Renal pelvis (tissue), 4 donors: ENCODE measurements around the gene SLC9A2. TPM values are rescaled to one million over a fixed set of nuclear protein-coding genes. Genes with fewer than 3 reads are reported as not detected.

Experiments used
- DNase-seq: peaks from one replicate; pipeline ENCODE4 v3.0.0-alpha.2; 2013
- polyA plus RNA-seq, 3 donors: library from polyadenylated mRNA; unstranded; fragments of 120-200 nt; gene quantifications; one replicate each; pipeline ENCODE4 v1.2.1, GENCODE V29; 2013; ENCODE audit not compliant: insufficient read length in 3 of 3

SLC9A2 gene
- polyA plus RNA-seq, 3 donors = 5.1 to 8.2 (median 5.3) TPM

DNA sequence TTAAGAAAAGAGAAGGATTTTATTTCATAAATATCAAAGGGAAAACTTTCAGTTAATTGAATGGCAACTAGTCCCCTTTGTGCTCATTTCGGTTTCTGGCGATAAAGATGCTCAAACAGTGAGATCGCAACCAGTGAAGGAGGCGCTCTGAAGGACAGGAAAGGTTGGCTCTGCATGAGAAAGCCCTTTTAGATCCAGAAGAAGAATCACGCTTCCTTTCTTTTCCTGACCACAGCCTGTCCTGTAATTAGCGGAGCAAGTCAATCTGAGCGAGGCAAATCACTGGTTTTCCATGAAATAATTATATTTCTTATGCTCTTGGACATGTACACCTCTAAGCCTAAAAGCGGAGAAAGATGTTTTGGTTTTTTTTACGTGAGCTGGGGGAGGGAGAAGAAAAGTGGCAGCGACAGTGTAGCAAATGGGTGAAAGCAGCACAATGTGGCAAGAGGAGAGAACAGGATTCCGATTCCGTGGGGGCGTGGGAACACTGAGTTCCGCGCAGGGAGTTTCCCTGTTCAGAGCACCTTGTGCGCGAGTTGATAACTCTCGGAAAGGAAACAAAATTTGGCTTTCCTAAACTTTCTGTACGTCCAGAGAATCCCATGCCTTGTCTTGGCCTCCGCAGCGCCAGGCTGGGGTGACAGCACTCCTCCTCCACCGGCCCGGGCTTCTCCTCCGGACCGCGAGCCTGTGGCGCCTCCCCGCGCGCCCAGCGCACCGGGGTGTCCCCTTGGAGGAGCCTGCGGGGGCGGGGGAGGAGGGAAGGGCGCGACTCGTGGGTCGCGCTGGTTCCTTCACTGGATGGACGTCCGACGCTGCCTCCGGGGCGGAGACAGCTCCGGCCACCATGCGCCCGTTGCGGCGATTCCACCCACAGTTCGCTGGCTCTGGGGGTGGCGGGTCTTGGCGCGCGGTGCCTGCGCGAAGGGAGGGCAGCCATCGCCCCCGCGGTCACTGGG is 620 bp upstream of the SLC9A2 start:
- peak; percentile 24 for DNase-seq

DNA sequence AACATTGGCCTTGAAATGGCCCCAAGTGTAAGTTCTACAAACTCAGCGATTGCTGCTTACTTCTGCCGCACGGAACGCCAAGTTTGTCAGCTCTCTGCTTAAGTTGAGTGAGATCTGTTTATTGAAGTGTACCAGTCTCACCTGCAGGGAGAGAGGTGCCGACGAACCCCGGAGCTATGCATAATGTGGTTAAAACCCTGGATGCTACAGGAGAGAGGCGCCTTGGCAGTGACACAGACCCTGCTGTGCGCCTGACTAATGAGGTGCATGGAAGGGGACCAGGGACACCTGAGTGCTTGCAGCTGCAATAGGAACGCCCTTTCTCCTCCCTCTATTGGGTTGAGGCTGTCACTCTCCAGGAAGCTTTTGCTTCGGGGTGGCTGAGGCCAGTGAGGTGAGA is 979 bp downstream of the SLC9A2 start:
- no peak for DNase-seq

DNA sequence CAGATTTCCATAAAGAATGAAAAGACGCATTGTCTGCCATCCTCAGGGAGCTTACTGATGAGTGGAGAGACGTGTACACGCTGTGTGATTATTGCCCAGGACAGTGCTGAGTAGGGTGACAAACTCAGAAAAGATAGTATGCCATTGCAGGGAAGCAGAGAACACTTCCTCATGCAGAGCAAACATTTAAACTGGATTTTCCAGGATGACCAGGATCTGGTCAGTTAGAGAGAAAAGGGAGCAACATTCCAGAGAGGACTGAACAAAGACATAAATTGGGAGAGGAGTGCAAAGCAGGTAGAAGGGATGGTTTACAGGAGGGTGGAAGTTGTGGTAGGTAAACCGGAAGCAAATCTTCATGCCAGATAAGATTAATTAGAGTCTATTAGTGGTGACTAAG is 2.3 kb downstream of the SLC9A2 start:
- no peak for DNase-seq

- no peak for DNase-seq
These were observed 3.3 kb downstream of the SLC9A2 start for GRCh38 chr2:102622646-102623045.

DNA sequence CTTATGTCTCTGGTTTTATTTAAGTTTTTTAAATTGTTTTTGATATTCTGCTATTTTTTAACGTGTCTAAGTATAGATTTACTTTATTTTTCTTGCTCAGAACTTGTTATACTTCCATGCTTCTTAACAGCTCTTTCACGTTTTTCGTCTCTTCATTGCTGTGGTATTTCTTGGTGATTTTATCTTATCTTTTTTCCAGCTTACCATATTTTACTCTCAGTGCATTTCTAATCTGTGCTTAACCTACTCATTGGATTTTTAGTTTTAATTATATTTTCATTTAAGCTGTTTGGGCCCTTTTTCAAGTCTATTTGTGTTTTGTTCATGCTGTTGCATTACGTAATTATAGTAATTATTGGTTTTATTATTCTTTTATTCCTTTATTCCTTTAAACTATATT is 11.1 kb downstream of the SLC9A2 start:
- DNase-seq = no peak

- no peak for DNase-seq
These were observed 13.2 kb downstream of the SLC9A2 start for GRCh38 chr2:102632380-102633175.

- DNase-seq = no peak
These were observed 15.5 kb downstream of the SLC9A2 start for GRCh38 chr2:102634831-102635241.

- DNase-seq = no peak
These were observed 16.0 kb downstream of the SLC9A2 start for GRCh38 chr2:102635317-102635716.

GRCh38 chr2:102636283-102636907 is 17.0 kb downstream of the SLC9A2 start:
- DNase-seq = no peak

- no peak for DNase-seq
These were observed 18.0 kb downstream of the SLC9A2 start for GRCh38 chr2:102637358-102637757.

DNA sequence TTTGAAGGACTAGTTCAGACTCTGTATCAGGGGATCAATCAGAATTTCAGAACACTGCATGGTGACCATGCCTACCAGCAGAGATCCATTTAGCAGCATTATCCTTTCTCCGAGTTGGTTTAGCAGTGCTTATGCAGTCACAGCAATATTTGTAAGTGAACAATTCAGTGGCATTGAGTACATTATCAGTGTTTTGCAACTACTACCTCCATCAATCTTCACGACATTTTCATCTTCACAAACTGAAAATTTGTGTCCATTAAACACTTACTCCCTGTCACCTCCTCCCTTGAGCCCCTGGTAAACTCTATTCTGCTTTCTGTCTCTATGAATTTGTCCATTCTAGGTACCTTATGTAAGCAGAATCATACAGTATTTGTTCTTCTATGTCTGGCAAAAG is 20.1 kb downstream of the SLC9A2 start:
- DNase-seq = no peak

DNA sequence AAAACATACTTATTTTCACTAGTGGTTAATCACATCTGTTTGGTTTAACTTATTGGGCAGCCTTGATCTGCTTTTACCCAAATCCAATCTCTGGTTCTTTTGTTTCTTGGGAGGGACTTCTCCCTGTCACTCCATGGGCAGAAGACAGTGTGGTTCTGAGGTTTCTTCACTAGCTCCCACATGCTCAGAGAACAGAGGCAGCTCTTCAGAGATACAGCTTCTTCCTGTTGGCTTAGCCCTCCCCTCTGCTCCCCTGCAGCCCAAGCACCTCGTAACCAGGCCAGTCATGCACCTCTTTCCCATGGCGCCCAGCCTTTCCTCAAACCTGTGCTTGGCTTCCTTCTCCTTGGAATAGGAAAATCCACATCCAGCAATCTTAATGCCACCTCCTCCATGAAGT is 32.8 kb downstream of the SLC9A2 start:
- DNase-seq = no peak

DNA sequence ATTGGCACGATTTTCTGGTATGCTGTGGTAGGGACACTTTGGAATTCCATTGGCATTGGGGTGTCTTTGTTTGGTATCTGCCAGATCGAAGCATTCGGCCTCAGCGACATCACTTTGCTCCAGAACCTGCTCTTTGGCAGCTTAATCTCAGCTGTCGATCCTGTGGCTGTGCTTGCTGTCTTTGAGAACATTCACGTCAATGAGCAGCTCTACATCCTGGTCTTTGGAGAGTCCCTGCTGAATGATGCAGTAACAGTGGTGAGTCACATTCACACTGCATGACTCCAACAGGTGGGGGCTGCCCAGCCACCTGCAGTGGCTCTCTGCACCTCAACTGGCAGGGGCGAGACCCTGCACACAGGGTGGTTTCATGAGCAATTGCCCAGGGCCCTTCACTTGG is 38.4 kb downstream of the SLC9A2 start:
- DNase-seq = no peak

DNA sequence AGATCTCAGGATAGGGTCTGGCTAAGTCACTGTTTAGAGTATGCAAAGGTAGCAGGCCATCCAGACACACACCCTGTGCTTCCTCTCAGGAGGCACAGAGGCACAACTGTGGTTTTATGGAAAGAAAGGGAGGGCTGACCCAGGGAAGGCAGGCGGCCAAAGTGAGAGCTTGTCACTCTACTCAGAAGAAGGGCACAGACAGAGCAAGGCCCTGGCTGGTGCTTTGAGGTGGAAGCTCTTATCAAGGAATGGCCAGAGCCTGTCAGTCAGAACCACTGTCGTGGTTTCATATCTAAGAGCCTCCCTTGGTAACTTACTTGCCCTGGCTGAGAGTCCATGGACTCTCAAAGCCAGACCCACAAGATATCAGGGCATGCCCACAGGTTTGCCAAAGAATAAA is 40.7 kb downstream of the SLC9A2 start:
- DNase-seq = no peak

GRCh38 chr2:102660574-102660973 is 41.2 kb downstream of the SLC9A2 start:
- DNase-seq = no peak

- peak; percentile 20 for DNase-seq
These were observed 42.5 kb downstream of the SLC9A2 start for GRCh38 chr2:102661846-102662245.

GRCh38 chr2:102662833-102663232 is 43.5 kb downstream of the SLC9A2 start:
- no peak for DNase-seq

DNA sequence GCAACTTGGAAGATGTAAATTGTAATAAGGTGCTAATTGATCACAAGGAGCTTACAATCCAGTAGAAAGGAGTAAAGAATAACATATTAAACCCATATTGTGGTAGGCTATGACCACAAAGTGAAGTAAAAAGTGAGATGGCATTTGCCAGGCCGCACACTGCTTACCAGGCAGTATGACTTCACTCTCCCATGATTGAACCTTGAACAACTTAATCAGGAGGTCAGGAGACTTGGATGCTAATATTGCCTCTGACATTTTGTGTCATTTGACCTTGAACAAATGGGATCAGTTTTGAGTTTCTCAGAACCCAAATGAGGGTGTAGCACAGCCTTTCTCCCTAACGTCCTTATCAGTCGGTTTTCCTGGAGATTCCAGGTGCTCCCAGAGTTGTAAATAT is 44.0 kb downstream of the SLC9A2 start:
- DNase-seq = no peak

GRCh38 chr2:102664471-102664909 is 45.1 kb downstream of the SLC9A2 start:
- no peak for DNase-seq

DNA sequence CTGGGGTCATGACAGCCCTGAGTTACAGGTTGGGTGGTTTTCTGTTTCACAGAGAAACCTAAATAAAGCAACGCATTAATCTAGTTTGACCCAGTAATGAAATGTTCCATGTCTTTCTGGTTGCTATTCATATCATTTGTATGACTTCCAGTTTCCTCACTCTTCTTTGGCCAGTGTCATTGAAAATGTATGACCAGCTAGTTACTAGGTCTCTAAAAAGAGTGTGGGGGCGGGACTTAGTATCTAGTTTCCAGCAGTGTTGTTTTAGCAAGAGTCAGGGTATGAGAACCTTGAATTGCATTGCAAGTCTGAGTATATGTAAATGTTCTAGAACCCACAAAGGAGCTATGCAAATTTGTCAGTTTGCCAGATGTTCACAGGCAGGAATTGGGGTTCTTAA is 47.7 kb downstream of the SLC9A2 start:
- DNase-seq = peak; percentile 8

- DNase-seq = no peak
These were observed 48.8 kb downstream of the SLC9A2 start for GRCh38 chr2:102668171-102668570.

- no peak for DNase-seq
These were observed 50.0 kb downstream of the SLC9A2 start for GRCh38 chr2:102669401-102669800.
